Epithelial cell of esophagus (primary cell): ENCODE results near the gene AMIGO1.
A peak's percentile ranks its signal among the peaks of the same experiment; 100 is the strongest.

Experiments
- DNase-seq: peaks from one replicate; pipeline ENCODE4 v3.0.0; 2010; ENCODE audit warnings: low read depth
- H3K4me3 ChIP-seq: 2 replicates; pipeline ENCODE4 v1.5.1; 2011; ENCODE audit warnings: mild to moderate bottlenecking, low read length, control low read depth
- CTCF ChIP-seq: IDR thresholded peaks from 2 replicates; pipeline ENCODE4 v1.5.1; 2011; ENCODE audit warnings: low read depth, mild to moderate bottlenecking, low read length, control low read depth, inconsistent platforms; ENCODE audit not compliant: insufficient read depth; ENCODE audit errors: missing control alignments

AMIGO1 gene

GRCh38 chr1:109495738-109496137 is 13.8 kb downstream of the AMIGO1 start:
- TF ChIP-seq CTCF, result no peak
- DNase-seq, result no peak
- no peak overlapping the region for H3K4me3 ChIP-seq

DNA sequence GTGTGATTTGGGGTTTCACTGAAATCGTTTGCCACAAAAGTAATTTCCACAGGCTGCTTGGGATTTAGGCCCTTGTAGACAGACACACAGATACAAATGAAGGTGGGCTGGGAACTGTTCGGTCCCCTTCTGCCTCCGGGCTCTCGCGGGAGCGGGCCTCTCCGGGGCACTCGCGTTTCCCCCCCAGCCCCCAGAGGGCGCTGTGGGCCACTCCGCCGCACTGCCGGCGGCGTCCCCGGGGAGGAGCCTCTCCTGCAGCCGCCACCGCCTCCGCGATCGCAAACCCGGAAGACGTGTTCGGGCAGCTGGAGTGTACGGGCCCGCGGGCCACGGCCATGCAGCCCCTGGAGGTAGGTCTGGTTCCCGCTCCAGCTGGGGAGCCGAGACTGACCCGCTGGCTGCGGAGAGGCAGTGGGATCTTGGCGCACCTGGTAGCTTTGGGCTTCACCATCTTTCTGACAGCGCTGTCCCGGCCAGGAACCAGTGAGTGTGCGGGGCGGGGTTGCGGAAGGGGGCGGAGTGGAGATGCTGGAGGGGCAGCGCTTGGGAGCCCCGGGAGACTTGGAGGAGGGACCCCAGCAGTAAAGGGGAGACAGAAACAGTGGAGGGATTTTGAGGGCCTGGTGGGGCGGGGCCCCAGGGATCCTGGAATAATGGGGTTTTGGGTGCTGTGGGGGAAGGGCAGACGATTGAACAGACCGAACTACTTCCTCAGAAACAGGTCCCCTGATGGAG is 15.6 kb downstream of the AMIGO1 start, which contains the start of gene CYB561D1:
CYB561D1 (plus strand) TSS at position 290 of the 735 bp plus-strand sequence; CDS start at position 336, 46 bp downstream.
- TF ChIP-seq CTCF, result peak; percentile 69
- peak; percentile 84 for DNase-seq
- peak within 1 kb of the TSS; percentile 96 for H3K4me3 ChIP-seq

GRCh38 chr1:109493227-109493626 is 16.3 kb downstream of the AMIGO1 start:
- peak overlapping the region; percentile 96 for H3K4me3 ChIP-seq
- TF ChIP-seq CTCF, result no peak
- DNase-seq, result no peak

- no peak for TF ChIP-seq CTCF
- no peak overlapping the region for H3K4me3 ChIP-seq
- no peak for DNase-seq
Measured at GRCh38 chr1:109492779-109493178, 16.7 kb downstream of the AMIGO1 start.

- no peak overlapping the region for H3K4me3 ChIP-seq
- no peak for DNase-seq
- TF ChIP-seq CTCF, result no peak
Measured at GRCh38 chr1:109491372-109491771, 18.2 kb downstream of the AMIGO1 start.

DNA sequence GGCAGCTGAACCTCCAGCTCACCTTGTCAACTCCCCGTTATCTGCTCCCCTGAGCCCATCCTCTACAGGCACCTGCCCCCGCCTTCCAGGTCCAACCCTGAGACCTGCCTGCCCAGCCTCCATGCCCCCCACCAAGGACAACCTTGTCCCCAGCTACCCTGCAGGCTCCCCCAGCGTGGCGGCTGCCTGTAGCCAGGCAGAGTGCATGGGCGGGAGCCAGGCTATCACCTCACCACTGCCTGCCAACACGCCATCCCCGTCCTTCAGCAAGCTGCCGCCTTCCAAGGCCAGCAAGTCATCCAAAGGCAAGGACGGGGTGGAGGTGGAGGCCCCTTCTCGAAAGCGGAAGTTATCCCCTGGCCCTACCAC is 18.6 kb downstream of the AMIGO1 start:
- no peak overlapping the region for H3K4me3 ChIP-seq
- DNase-seq, result no peak
- no peak for TF ChIP-seq CTCF
